ENCODE measurements around the gene PTPRN2.
"Not testable (repeated sequence)": the region's sequence is repeated elsewhere in the genome, so short reads cannot be mapped to it uniquely, and the experiment has no call there.

Gene PTPRN2

DNA sequence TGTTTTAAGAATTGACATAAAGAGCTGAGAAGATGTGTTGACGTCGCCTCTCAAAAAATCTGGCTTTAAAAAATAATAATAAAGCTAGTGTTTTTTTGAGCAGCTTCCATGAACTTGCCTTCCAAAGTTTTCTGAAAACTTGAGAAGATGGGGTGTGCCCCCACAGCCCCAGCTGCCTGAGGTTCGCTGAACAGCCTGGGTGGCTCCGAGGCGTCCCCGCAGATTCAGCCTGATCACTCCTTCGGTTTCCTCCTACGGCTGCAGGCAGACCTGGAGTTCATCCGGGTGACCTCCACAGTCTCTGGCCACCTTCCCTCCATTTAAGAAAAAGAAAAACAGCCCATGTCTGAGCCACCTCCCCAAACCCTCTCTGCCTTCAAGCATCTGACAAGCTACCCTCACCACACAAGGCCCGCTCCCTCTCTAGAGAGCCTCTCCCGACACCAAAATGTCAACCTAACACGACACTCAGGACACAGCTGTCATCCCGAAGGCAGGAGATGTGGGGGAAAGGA, 177.8 kb downstream of the PTPRN2 start:
- Histone ChIP-seq H3K27me3 (ENCODE audit: control insufficient read depth in 5 of 5, insufficient read depth in 4 of 5, low read length in 5 of 5) (peaks cover 3 to 17% (median 7%) of the 10 kb centered on the region in 5 donors), H3K4me3 (ENCODE audit: low read depth in 1 of 5, low read length in 5 of 5) (no peak overlapping the region), H3K27ac (ENCODE audit: low read depth, low read length) (no peak overlapping the region), H3K4me1 (ENCODE audit: control insufficient read depth in 5 of 5, insufficient read depth in 5 of 5, low read length in 5 of 5) (no peaks in the 10 kb centered on the region), H3K9me3 (ENCODE audit: control insufficient read depth in 5 of 5, low read length in 5 of 5) (no peaks in the 10 kb centered on the region), H3K9ac (ENCODE audit: low read length in 5 of 5) (no peak overlapping the region), H3K36me3 (ENCODE audit: control insufficient read depth in 5 of 5, insufficient read depth in 5 of 5, low read length in 5 of 5) (no peaks in the 10 kb centered on the region)

DNA sequence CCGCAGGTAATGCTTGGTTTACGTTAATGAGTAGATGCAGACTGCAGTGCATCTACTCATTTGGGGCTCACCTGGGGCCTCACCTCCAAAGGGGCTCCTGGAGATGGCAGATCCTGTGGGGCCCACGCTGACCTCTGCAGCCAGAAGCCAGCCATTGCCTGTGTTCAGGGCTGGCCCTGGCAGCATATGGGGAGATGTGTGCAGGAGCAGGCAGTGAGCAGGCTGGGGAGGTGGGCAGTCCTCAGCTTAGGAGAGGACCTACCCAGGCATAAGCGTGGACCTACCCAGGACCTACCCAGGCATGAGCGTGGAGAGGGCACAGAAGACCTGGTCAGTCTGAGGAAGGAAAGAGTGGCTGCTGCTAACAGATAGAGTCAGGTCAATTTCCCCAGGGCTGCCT, 178.5 kb downstream of the PTPRN2 start:
- Histone ChIP-seq H3K27me3 (ENCODE audit: control insufficient read depth in 5 of 5, insufficient read depth in 4 of 5, low read length in 5 of 5) (peaks cover 5 to 17% (median 7%) of the 10 kb centered on the region in 5 donors), H3K4me1 (ENCODE audit: control insufficient read depth in 5 of 5, insufficient read depth in 5 of 5, low read length in 5 of 5) (no peaks in the 10 kb centered on the region), H3K9me3 (ENCODE audit: control insufficient read depth in 5 of 5, low read length in 5 of 5) (no peaks in the 10 kb centered on the region), H3K9ac (ENCODE audit: low read length in 5 of 5) (no peak overlapping the region), H3K4me3 (ENCODE audit: low read depth in 1 of 5, low read length in 5 of 5) (no peak overlapping the region), H3K36me3 (ENCODE audit: control insufficient read depth in 5 of 5, insufficient read depth in 5 of 5, low read length in 5 of 5) (no peaks in the 10 kb centered on the region), H3K27ac (ENCODE audit: low read depth, low read length) (no peak overlapping the region)

DNA sequence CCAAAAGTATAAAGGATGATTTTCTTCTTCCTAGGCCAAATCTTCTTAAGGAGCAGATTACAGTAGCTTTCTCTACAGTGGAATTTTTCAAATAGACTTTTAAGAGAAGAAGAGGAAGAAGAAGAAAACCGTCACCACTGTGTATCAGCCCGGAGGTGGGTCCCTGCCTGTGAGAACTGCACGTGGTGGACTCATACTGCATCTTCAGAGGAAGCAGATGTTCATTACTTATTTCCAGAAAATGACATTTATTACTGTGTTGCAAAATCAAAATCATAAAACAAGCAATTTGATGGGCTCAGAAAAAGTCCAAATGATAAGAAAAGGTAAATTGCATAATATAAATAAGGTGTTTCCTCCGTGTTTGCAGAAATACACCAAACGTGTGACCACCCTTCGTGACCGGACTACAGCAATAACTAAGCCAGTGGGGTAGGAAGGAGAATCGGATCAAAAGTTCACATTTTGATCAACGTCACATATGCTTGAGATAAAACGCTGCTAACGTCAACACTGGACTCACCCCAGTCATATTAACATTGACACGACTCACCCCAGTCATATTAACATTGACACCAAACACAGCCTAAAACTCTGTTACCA, 179.2 kb downstream of the PTPRN2 start:
- Histone ChIP-seq H3K4me1 (ENCODE audit: control insufficient read depth in 5 of 5, insufficient read depth in 5 of 5, low read length in 5 of 5) (no peaks in the 10 kb centered on the region), H3K4me3 (ENCODE audit: low read depth in 1 of 5, low read length in 5 of 5) (no peak overlapping the region), H3K9ac (ENCODE audit: low read length in 5 of 5) (no peak overlapping the region), H3K36me3 (ENCODE audit: control insufficient read depth in 5 of 5, insufficient read depth in 5 of 5, low read length in 5 of 5) (no peaks in the 10 kb centered on the region), H3K27me3 (ENCODE audit: control insufficient read depth in 5 of 5, insufficient read depth in 4 of 5, low read length in 5 of 5) (peaks cover 5 to 18% (median 8%) of the 10 kb centered on the region in 5 donors), H3K27ac (ENCODE audit: low read depth, low read length) (no peak overlapping the region), H3K9me3 (ENCODE audit: control insufficient read depth in 5 of 5, low read length in 5 of 5) (no peaks in the 10 kb centered on the region)

DNA sequence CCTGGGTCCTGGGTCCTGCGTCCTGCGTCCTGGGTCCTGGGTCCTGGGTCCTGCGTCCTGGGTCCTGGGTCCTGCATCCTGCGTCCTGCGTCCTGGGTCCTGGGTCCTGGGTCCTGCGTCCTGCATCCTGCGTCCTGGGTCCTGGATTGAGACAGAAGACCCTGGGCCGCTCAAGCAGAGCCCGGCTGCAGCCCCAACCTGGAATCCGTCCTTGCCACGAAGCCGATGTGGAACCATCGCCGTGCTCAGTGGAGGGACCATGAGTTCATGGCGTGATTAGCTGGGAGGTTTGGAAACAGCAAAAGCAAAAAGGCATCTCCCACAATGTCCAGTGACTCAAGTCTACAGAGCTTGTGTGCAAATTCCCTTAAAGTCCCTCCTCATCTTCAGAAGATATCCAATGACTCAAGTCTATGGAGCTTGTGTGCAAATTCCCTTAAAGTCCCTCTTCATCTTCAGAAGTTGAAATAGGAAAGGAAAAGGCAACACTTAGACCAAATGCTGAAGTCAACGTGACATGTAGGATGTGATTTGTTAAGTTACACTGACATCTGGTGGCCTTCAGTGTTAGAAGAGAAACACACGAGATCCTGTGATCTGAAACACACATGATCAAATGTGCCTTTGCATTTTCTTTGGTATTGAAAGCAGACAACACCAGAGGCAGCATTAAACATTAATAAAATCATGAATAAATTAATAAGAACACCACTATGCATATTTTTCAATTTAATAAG, 179.9 kb downstream of the PTPRN2 start:
- Histone ChIP-seq H3K27me3 (ENCODE audit: control insufficient read depth in 5 of 5, insufficient read depth in 4 of 5, low read length in 5 of 5) (peaks cover 5 to 19% (median 11%) of the 10 kb centered on the region in 5 donors), H3K36me3 (ENCODE audit: control insufficient read depth in 5 of 5, insufficient read depth in 5 of 5, low read length in 5 of 5) (no peaks in the 10 kb centered on the region), H3K9me3 (ENCODE audit: control insufficient read depth in 5 of 5, low read length in 5 of 5) (no peaks in the 10 kb centered on the region), H3K4me1 (ENCODE audit: control insufficient read depth in 5 of 5, insufficient read depth in 5 of 5, low read length in 5 of 5) (no peaks in the 10 kb centered on the region), H3K4me3 (ENCODE audit: low read depth in 1 of 5, low read length in 5 of 5) (no peak overlapping the region), H3K27ac (ENCODE audit: low read depth, low read length) (no peak overlapping the region), H3K9ac (ENCODE audit: low read length in 5 of 5) (no peak overlapping the region)

DNA sequence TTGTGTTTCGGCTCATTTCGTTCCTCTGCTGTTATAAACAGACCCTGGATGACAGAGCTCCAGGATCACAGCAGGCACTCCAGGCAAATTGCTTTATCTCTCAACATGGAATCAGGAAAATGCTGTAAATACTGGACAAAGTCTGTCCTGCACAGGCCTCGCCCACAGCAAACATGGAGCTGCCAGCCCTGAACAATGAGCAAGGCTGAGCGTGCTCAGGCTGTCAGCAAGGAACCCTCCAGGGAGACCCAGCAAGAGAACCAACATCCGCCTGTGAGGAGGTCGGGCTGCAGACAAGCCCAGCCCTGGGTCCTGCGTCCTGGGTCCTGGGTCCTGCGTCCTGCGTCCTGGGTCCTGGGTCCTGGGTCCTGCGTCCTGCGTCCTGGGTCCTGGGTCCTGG, 180.8 kb downstream of the PTPRN2 start:
- no peak overlapping the region for H3K4me3 ChIP-seq (ENCODE audit: low read depth in 1 of 5, low read length in 5 of 5)
- peaks cover 6 to 25% (median 14%) of the 10 kb centered on the region in 5 donors for H3K27me3 ChIP-seq (ENCODE audit: control insufficient read depth in 5 of 5, insufficient read depth in 4 of 5, low read length in 5 of 5)
- H3K9me3 ChIP-seq (ENCODE audit: control insufficient read depth in 5 of 5, low read length in 5 of 5): no peaks in the 10 kb centered on the region
- no peaks in the 10 kb centered on the region for H3K36me3 ChIP-seq (ENCODE audit: control insufficient read depth in 5 of 5, insufficient read depth in 5 of 5, low read length in 5 of 5)
- H3K27ac ChIP-seq (ENCODE audit: low read depth, low read length): no peak overlapping the region
- no peaks in the 10 kb centered on the region for H3K4me1 ChIP-seq (ENCODE audit: control insufficient read depth in 5 of 5, insufficient read depth in 5 of 5, low read length in 5 of 5)
- no peak overlapping the region for H3K9ac ChIP-seq (ENCODE audit: low read length in 5 of 5)

DNA sequence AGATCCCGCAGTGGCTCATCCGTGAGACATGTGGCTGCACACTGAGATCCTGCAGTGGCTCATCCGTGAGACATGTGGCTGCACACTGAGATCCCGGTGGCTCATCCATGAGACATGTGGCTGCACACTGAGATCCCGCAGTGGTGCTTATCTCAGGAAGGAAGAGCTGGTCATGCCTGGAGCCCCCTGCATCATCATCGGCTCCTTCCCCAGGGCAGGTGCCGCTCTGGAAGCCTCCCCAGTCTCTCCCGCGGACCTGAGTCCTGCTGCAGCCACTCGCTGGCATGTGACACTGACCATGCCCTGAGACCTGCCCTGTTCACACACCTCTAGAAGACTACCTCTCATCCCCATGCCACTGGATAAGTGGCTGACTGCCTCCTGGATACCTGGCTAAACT, 181.3 kb downstream of the PTPRN2 start:
- Histone ChIP-seq H3K27ac (ENCODE audit: low read depth, low read length) (no peak overlapping the region), H3K9ac (ENCODE audit: low read length in 5 of 5) (no peak overlapping the region), H3K27me3 (ENCODE audit: control insufficient read depth in 5 of 5, insufficient read depth in 4 of 5, low read length in 5 of 5) (peaks cover 6 to 25% (median 14%) of the 10 kb centered on the region in 5 donors), H3K36me3 (ENCODE audit: control insufficient read depth in 5 of 5, insufficient read depth in 5 of 5, low read length in 5 of 5) (no peaks in the 10 kb centered on the region), H3K9me3 (ENCODE audit: control insufficient read depth in 5 of 5, low read length in 5 of 5) (no peaks in the 10 kb centered on the region), H3K4me3 (ENCODE audit: low read depth in 1 of 5, low read length in 5 of 5) (no peak overlapping the region), H3K4me1 (ENCODE audit: control insufficient read depth in 5 of 5, insufficient read depth in 5 of 5, low read length in 5 of 5) (no peaks in the 10 kb centered on the region)

DNA sequence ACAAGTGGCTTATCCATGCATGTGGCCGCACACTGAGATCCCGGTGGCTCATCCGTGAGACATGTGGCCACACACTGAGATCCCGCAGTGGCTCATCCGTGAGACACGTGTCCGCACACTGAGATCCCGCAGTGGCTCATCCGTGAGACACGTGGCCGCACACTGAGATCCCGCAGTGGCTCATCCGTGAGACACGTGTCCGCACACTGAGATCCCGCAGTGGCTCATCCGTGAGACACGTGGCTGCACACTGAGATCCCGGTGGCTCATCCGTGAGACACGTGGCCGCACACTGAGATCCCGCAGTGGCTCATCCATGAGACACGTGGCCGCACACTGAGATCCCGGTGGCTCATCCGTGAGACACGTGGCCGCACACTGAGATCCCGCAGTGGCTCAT, 181.9 kb downstream of the PTPRN2 start:
- H3K4me3 ChIP-seq (ENCODE audit: low read depth in 1 of 5, low read length in 5 of 5); H3K9ac ChIP-seq (ENCODE audit: low read length in 5 of 5): not testable (repeated sequence)
- H3K27me3 ChIP-seq (ENCODE audit: control insufficient read depth in 5 of 5, insufficient read depth in 4 of 5, low read length in 5 of 5): peaks cover 3 to 21% (median 9%) of the 10 kb centered on the region in 5 donors

DNA sequence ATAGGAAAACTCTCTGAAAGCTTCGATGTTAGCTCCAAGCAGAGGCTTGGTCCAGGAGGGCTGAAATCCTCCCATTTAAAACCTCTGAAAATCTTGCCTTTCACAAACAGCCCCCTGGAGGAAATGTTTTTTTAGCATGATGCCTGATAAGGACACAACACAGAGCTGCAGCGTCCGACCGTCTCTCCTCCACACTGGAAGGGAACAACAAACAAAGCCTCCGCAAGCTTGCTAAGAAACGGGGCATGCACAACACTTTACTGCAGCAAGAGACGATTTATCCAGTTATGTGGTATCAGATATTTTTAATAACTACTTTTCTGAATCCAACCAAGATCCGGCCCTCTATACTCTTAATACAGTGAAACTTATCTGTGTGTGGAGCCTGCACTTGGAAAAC, 182.3 kb downstream of the PTPRN2 start:
- peaks cover 3 to 17% (median 6%) of the 10 kb centered on the region in 5 donors for H3K27me3 ChIP-seq (ENCODE audit: control insufficient read depth in 5 of 5, insufficient read depth in 4 of 5, low read length in 5 of 5)
- H3K4me1 ChIP-seq (ENCODE audit: control insufficient read depth in 5 of 5, insufficient read depth in 5 of 5, low read length in 5 of 5): no peaks in the 10 kb centered on the region
- no peak overlapping the region for H3K4me3 ChIP-seq (ENCODE audit: low read depth in 1 of 5, low read length in 5 of 5)
- no peak overlapping the region for H3K9ac ChIP-seq (ENCODE audit: low read length in 5 of 5)
- no peaks in the 10 kb centered on the region for H3K9me3 ChIP-seq (ENCODE audit: control insufficient read depth in 5 of 5, low read length in 5 of 5)
- H3K27ac ChIP-seq (ENCODE audit: low read depth, low read length): no peak overlapping the region
- H3K36me3 ChIP-seq (ENCODE audit: control insufficient read depth in 5 of 5, insufficient read depth in 5 of 5, low read length in 5 of 5): no peaks in the 10 kb centered on the region

More for the DNA sequence above, 181.9 kb downstream of the PTPRN2 start:
- H3K36me3 ChIP-seq (ENCODE audit: control insufficient read depth in 5 of 5, insufficient read depth in 5 of 5, low read length in 5 of 5); H3K27ac ChIP-seq (ENCODE audit: low read depth, low read length); H3K4me1 ChIP-seq (ENCODE audit: control insufficient read depth in 5 of 5, insufficient read depth in 5 of 5, low read length in 5 of 5); H3K9me3 ChIP-seq (ENCODE audit: control insufficient read depth in 5 of 5, low read length in 5 of 5): not testable (repeated sequence)

DNA sequence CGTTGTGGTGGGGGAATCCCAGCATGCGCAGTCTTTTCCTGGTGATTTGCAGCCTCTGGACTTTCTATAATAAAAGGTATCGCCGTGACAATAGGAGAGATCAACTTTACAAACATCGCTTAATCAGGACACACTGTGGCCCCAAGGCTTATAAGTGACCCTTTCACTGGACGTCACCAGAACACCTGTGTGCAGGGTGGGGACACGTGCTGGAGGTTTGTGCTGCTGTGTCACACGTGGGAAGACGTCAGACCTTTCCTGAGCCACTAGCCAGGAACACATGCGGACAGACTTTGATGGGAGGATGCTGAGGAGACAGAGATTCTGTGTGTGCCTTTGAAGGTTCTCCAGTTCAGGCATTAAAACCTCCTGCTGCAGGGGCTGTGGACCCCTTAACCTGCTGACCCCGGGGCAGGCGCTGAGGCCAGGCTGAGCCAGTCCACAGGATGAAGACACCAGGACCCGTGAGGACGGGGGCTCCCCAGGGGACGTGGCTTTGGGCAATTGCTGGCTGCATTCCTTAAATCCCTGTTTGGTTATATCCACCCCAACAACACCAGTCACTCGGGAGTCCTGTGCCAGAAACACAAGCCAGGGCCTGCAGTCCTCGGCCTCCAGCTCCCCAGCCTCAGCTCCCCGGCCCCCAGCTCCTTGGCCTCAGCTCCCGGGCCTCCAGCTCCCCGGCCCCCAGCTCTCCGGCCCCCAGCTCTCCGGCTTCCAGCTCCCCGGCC, 183.4 kb downstream of the PTPRN2 start:
- Histone ChIP-seq H3K4me3 (ENCODE audit: low read depth in 1 of 5, low read length in 5 of 5) (no peak overlapping the region), H3K27ac (ENCODE audit: low read depth, low read length) (no peak overlapping the region), H3K9ac (ENCODE audit: low read length in 5 of 5) (no peak overlapping the region), H3K27me3 (ENCODE audit: control insufficient read depth in 5 of 5, insufficient read depth in 4 of 5, low read length in 5 of 5) (peaks cover 0 to 16% (median 6%) of the 10 kb centered on the region in 5 donors), H3K9me3 (ENCODE audit: control insufficient read depth in 5 of 5, low read length in 5 of 5) (peaks cover 0 to 7% (median 0%) of the 10 kb centered on the region in 5 donors), H3K4me1 (ENCODE audit: control insufficient read depth in 5 of 5, insufficient read depth in 5 of 5, low read length in 5 of 5) (no peaks in the 10 kb centered on the region), H3K36me3 (ENCODE audit: control insufficient read depth in 5 of 5, insufficient read depth in 5 of 5, low read length in 5 of 5) (no peaks in the 10 kb centered on the region)
